Lower lobe of right lung (tissue), 2 donors: Measurements from ENCODE around the gene TDP1. TPM values are rescaled to one million over a fixed set of nuclear protein-coding genes. Genes with fewer than 3 reads are reported as not detected.

Experiments
- ATAC-seq, 2 donors: fragments of 200-7000 bp; cut with Tn5 transposase; one replicate each; pipeline ENCODE4 v1.9.1; 2020 to 2022; ENCODE audit warnings: mild to moderate bottlenecking in 2 of 2, moderate library complexity in 2 of 2
- DNase-seq: peaks from one replicate; pipeline ENCODE4 v3.0.0-alpha.2; 2020
- H3K27ac ChIP-seq: fragments of 200-600 bp; one replicate; pipeline ENCODE4 v1.8.0; 2022
- H3K27me3 ChIP-seq: fragments of 200-600 bp; one replicate; pipeline ENCODE4 v1.8.0; 2022; ENCODE audit warnings: low read depth
- H3K36me3 ChIP-seq: fragments of 200-600 bp; one replicate; pipeline ENCODE4 v1.8.0; 2022; ENCODE audit warnings: mild to moderate bottlenecking
- H3K4me1 ChIP-seq: fragments of 200-600 bp; one replicate; pipeline ENCODE4 v1.8.0; 2022
- H3K4me3 ChIP-seq: fragments of 200-600 bp; one replicate; pipeline ENCODE4 v1.8.0; 2022; ENCODE audit warnings: mild to moderate bottlenecking
- H3K9me3 ChIP-seq: fragments of 200-600 bp; one replicate; pipeline ENCODE4 v1.8.0; 2022
- CTCF ChIP-seq: fragments of 200-600 bp; IDR thresholded peaks from one replicate; pipeline ENCODE4 v1.8.0; 2022; ENCODE audit warnings: antibody characterized with exemption, mild to moderate bottlenecking
- intact Hi-C: fragments of 100-400 bp; cut with DNase I; formaldehyde crosslinking; loops from one replicate; pipeline ENCODE4 v1.11.0; 2022
- total RNA-seq: library from RNA; stranded (reverse); fragmentation: NEBNext Ultra II Directional; extraction: Animal tissue kit (Norgen Biotek cat#: 25700); gene quantifications from one replicate; pipeline ENCODE4 v1.2.1, GENCODE V29; 2021
- donor health status: DM: no; HTN: yes; CAD: no; lungs with severe emphysema.

The TDP1 gene
- total RNA-seq, 1 donor from 2014 or later: 9.6 TPM

GRCh38 chr14:90053044-90053443 is 97.3 kb downstream of the TDP1 start:
- Histone ChIP-seq H3K4me1 (no peaks in the 10 kb centered on the region), H3K9me3 (no peaks in the 10 kb centered on the region), H3K4me3 (no peak overlapping the region), H3K27me3 (peaks cover 46% of the 10 kb centered on the region), H3K36me3 (no peaks in the 10 kb centered on the region), H3K27ac (no peak overlapping the region)
- no peak for TF ChIP-seq CTCF
- DNase-seq (no peak), ATAC-seq (no peak)
- intact Hi-C loops: no loop called here

GRCh38 chr14:90054803-90055202 is 99.1 kb downstream of the TDP1 start:
- Histone ChIP-seq H3K9me3 (no peaks in the 10 kb centered on the region), H3K27ac (no peak overlapping the region), H3K36me3 (no peaks in the 10 kb centered on the region), H3K27me3 (peaks cover 54% of the 10 kb centered on the region), H3K4me1 (no peaks in the 10 kb centered on the region), H3K4me3 (no peak overlapping the region)
- intact Hi-C loops: no loop called here
- no peak for ATAC-seq
- no peak for TF ChIP-seq CTCF
- no peak for DNase-seq

DNA sequence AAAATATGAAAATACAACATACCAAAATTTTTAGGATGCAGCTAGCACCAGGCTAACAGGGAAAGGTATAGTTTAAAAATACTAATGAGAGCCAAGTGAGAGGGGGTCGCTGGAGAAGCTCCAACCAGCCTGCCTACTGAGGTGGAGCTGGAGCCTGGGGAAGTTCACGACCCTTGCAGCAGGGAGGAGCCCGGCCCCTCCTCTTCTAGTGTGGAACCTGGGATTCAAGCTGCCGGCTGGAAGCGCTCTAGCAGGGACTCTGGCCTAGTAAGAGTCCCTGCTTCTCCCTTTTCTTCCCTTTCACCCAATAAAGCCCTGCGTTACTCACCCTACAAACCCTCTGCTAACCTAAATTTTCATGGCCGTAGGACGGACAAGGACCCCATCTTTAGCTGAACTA is 101.1 kb downstream of the TDP1 start:
- TF ChIP-seq CTCF: no peak
- Histone ChIP-seq H3K36me3 (no peaks in the 10 kb centered on the region), H3K4me3 (no peak overlapping the region), H3K27ac (no peak overlapping the region), H3K27me3 (peaks cover 74% of the 10 kb centered on the region), H3K4me1 (peaks cover 19% of the 10 kb centered on the region), H3K9me3 (no peaks in the 10 kb centered on the region)
- DNase-seq (no peak), ATAC-seq (no peak)
- intact Hi-C loops: no loop called here

- Histone ChIP-seq H3K9me3 (no peaks in the 10 kb centered on the region), H3K27ac (no peak overlapping the region), H3K4me1 (peaks cover 33% of the 10 kb centered on the region), H3K36me3 (no peaks in the 10 kb centered on the region), H3K4me3 (no peak overlapping the region), H3K27me3 (peaks cover 79% of the 10 kb centered on the region)
- ATAC-seq: no peak
- intact Hi-C loops: no loop called here
- no peak for TF ChIP-seq CTCF
- no peak for DNase-seq
These were observed 103.2 kb downstream of the TDP1 start for GRCh38 chr14:90058876-90059458.

DNA sequence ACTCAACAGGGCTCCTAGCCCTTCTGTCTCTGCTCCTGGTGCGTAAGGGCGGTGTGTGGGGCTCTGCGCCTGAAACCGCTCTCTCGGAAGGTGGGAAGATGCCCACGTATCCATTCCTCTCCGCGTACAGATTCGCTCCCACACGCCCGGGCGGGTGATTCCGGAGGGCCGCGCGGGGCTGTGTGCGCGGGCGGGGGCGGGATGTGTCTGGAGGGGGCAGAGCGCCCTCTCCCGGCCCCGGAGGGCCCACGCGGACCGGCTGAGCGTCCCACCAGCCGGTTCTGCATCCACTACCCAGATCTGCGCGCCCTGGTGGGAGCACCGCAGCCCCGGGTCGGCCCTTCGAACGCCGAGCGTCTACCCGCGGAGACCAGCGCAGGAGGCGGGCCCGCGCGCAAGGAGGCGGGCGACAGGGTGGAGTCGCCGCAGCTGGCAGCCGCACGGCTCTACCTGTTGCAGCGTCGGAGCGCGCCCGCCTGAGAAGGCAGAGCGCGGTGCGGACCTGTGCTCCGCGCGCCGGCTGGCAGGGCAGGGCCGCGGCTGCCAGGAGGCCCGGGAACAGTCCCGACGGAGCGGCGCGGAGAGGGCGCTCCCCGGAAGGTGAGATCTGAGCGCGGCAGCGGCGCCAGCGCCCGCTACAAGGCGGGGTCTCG is 104.7 kb downstream of the TDP1 start:
- peaks cover 33% of the 10 kb centered on the region for H3K4me1 ChIP-seq
- H3K36me3 ChIP-seq: no peaks in the 10 kb centered on the region
- peak; percentile 75 to 79 for ATAC-seq
- H3K27me3 ChIP-seq: peaks cover 72% of the 10 kb centered on the region
- peak; percentile 42 for TF ChIP-seq CTCF
- no peak overlapping the region for H3K27ac ChIP-seq
- intact Hi-C loops: no loop called here
- peak overlapping the region; percentile 51 for H3K4me3 ChIP-seq
- H3K9me3 ChIP-seq: no peaks in the 10 kb centered on the region
- peak; percentile 47 for DNase-seq
